GM21576 (cell line): ENCODE data around the gene ARHGAP36.

Experiments
- ATAC-seq: cut with Tn5 transposase; IDR thresholded peaks from one replicate; pipeline ENCODE4 v1.9.1; 2021; ENCODE audit warnings: mild to moderate bottlenecking, moderate library complexity; ENCODE audit not compliant: unreplicated experiment

The ARHGAP36 gene

GRCh38 chrX:131058136-131058868, at the start of gene ARHGAP36:
Gene ARHGAP36 (plus strand): TSS chrX:131058346. CDS start chrX:131081666, 23,320 bp downstream.
- no peak for ATAC-seq

GRCh38 chrX:131010186-131010585, 48.0 kb upstream of the ARHGAP36 start:
- no peak for ATAC-seq

GRCh38 chrX:131025336-131025735, 32.8 kb upstream of the ARHGAP36 start:
- no peak for ATAC-seq

GRCh38 chrX:131032354-131033230, 25.6 kb upstream of the ARHGAP36 start:
- ATAC-seq: no peak

GRCh38 chrX:131034063-131034462, 24.1 kb upstream of the ARHGAP36 start:
- no peak for ATAC-seq

GRCh38 chrX:131040781-131041180, 17.4 kb upstream of the ARHGAP36 start:
- ATAC-seq: no peak

- ATAC-seq: no peak
These were observed 16.5 kb upstream of the ARHGAP36 start for GRCh38 chrX:131041667-131042066.

GRCh38 chrX:131045726-131046125, 12.4 kb upstream of the ARHGAP36 start:
- no peak for ATAC-seq

GRCh38 chrX:131046596-131046995, 11.6 kb upstream of the ARHGAP36 start:
- no peak for ATAC-seq

- ATAC-seq: no peak
These were observed 11.0 kb upstream of the ARHGAP36 start for GRCh38 chrX:131047180-131047579.

GRCh38 chrX:131053076-131053475, 5.1 kb upstream of the ARHGAP36 start:
- ATAC-seq: no peak

GRCh38 chrX:131054906-131055305, 3.2 kb upstream of the ARHGAP36 start:
- ATAC-seq: no peak

- no peak for ATAC-seq
These were observed 440 bp upstream of the ARHGAP36 start for GRCh38 chrX:131057706-131058105.

GRCh38 chrX:131059246-131059645, 1.1 kb downstream of the ARHGAP36 start:
- ATAC-seq: no peak

- no peak for ATAC-seq
These were observed 2.0 kb downstream of the ARHGAP36 start for GRCh38 chrX:131060147-131060546.

GRCh38 chrX:131061306-131061705, 3.2 kb downstream of the ARHGAP36 start:
- no peak for ATAC-seq

- ATAC-seq: no peak
These were observed 5.5 kb downstream of the ARHGAP36 start for GRCh38 chrX:131063613-131064012.

- ATAC-seq: no peak
These were observed 8.1 kb downstream of the ARHGAP36 start for GRCh38 chrX:131066237-131066636.

GRCh38 chrX:131067216-131067615, 9.1 kb downstream of the ARHGAP36 start:
- no peak for ATAC-seq

- no peak for ATAC-seq
These were observed 9.9 kb downstream of the ARHGAP36 start for GRCh38 chrX:131067846-131068745.
